ENCODE data around the gene EXOC4.

EXOC4 gene

GRCh38 chr7:133999178-133999577 lies 746.3 kb downstream of the EXOC4 start:
- no peaks in the 10 kb centered on the region for H3K4me1 ChIP-seq (ENCODE audit: control insufficient read depth in 5 of 5, insufficient read depth in 5 of 5, low read length in 5 of 5)

GRCh38 chr7:134004829-134005505 lies 752.1 kb downstream of the EXOC4 start:
- H3K4me3 ChIP-seq (ENCODE audit: low read depth in 1 of 5, low read length in 5 of 5), result no peak overlapping the region
- H3K9me3 ChIP-seq (ENCODE audit: control insufficient read depth in 5 of 5, low read length in 5 of 5), result no peaks in the 10 kb centered on the region
- H3K27me3 ChIP-seq (ENCODE audit: control insufficient read depth in 5 of 5, insufficient read depth in 4 of 5, low read length in 5 of 5), result no peaks in the 10 kb centered on the region
- no peaks in the 10 kb centered on the region for H3K4me1 ChIP-seq (ENCODE audit: control insufficient read depth in 5 of 5, insufficient read depth in 5 of 5, low read length in 5 of 5)
- no peak overlapping the region for H3K9ac ChIP-seq (ENCODE audit: low read length in 5 of 5)
- H3K36me3 ChIP-seq (ENCODE audit: control insufficient read depth in 5 of 5, insufficient read depth in 5 of 5, low read length in 5 of 5), result peaks cover 4 to 19% (median 8%) of the 10 kb centered on the region in 5 donors
- H3K27ac ChIP-seq (ENCODE audit: low read depth, low read length), result no peak overlapping the region

More at GRCh38 chr7:133999178-133999577, 746.3 kb downstream of the EXOC4 start:
- Histone ChIP-seq H3K9me3 (ENCODE audit: control insufficient read depth in 5 of 5, low read length in 5 of 5) (no peaks in the 10 kb centered on the region), H3K9ac (ENCODE audit: low read length in 5 of 5) (no peak overlapping the region), H3K27me3 (ENCODE audit: control insufficient read depth in 5 of 5, insufficient read depth in 4 of 5, low read length in 5 of 5) (no peaks in the 10 kb centered on the region), H3K36me3 (ENCODE audit: control insufficient read depth in 5 of 5, insufficient read depth in 5 of 5, low read length in 5 of 5) (peaks cover 0 to 13% (median 10%) of the 10 kb centered on the region in 5 donors), H3K4me3 (ENCODE audit: low read depth in 1 of 5, low read length in 5 of 5) (no peak overlapping the region), H3K27ac (ENCODE audit: low read depth, low read length) (no peak overlapping the region)

GRCh38 chr7:134009314-134010110 lies 756.6 kb downstream of the EXOC4 start:
- H3K9ac ChIP-seq (ENCODE audit: low read length in 5 of 5), result no peak overlapping the region
- H3K27ac ChIP-seq (ENCODE audit: low read depth, low read length), result no peak overlapping the region
- H3K36me3 ChIP-seq (ENCODE audit: control insufficient read depth in 5 of 5, insufficient read depth in 5 of 5, low read length in 5 of 5), result peaks cover 4 to 19% (median 10%) of the 10 kb centered on the region in 5 donors
- H3K9me3 ChIP-seq (ENCODE audit: control insufficient read depth in 5 of 5, low read length in 5 of 5), result no peaks in the 10 kb centered on the region
- no peaks in the 10 kb centered on the region for H3K27me3 ChIP-seq (ENCODE audit: control insufficient read depth in 5 of 5, insufficient read depth in 4 of 5, low read length in 5 of 5)
- H3K4me3 ChIP-seq (ENCODE audit: low read depth in 1 of 5, low read length in 5 of 5), result no peak overlapping the region
- H3K4me1 ChIP-seq (ENCODE audit: control insufficient read depth in 5 of 5, insufficient read depth in 5 of 5, low read length in 5 of 5), result no peaks in the 10 kb centered on the region

GRCh38 chr7:134013249-134013648 lies 760.4 kb downstream of the EXOC4 start:
- H3K27me3 ChIP-seq (ENCODE audit: control insufficient read depth in 5 of 5, insufficient read depth in 4 of 5, low read length in 5 of 5), result no peaks in the 10 kb centered on the region
- H3K36me3 ChIP-seq (ENCODE audit: control insufficient read depth in 5 of 5, insufficient read depth in 5 of 5, low read length in 5 of 5), result peaks cover 0 to 15% (median 0%) of the 10 kb centered on the region in 5 donors
- no peak overlapping the region for H3K27ac ChIP-seq (ENCODE audit: low read depth, low read length)
- H3K9me3 ChIP-seq (ENCODE audit: control insufficient read depth in 5 of 5, low read length in 5 of 5), result no peaks in the 10 kb centered on the region
- H3K9ac ChIP-seq (ENCODE audit: low read length in 5 of 5), result no peak overlapping the region
- H3K4me3 ChIP-seq (ENCODE audit: low read depth in 1 of 5, low read length in 5 of 5), result no peak overlapping the region
- H3K4me1 ChIP-seq (ENCODE audit: control insufficient read depth in 5 of 5, insufficient read depth in 5 of 5, low read length in 5 of 5), result no peaks in the 10 kb centered on the region

- Histone ChIP-seq H3K9me3 (ENCODE audit: control insufficient read depth in 5 of 5, low read length in 5 of 5) (no peaks in the 10 kb centered on the region), H3K4me1 (ENCODE audit: control insufficient read depth in 5 of 5, insufficient read depth in 5 of 5, low read length in 5 of 5) (no peaks in the 10 kb centered on the region), H3K9ac (ENCODE audit: low read length in 5 of 5) (no peak overlapping the region), H3K27ac (ENCODE audit: low read depth, low read length) (no peak overlapping the region), H3K4me3 (ENCODE audit: low read depth in 1 of 5, low read length in 5 of 5) (no peak overlapping the region), H3K36me3 (ENCODE audit: control insufficient read depth in 5 of 5, insufficient read depth in 5 of 5, low read length in 5 of 5) (peaks cover 0 to 14% (median 0%) of the 10 kb centered on the region in 5 donors), H3K27me3 (ENCODE audit: control insufficient read depth in 5 of 5, insufficient read depth in 4 of 5, low read length in 5 of 5) (no peaks in the 10 kb centered on the region)
Measured at GRCh38 chr7:134014935-134015334, 762.1 kb downstream of the EXOC4 start.

GRCh38 chr7:134016223-134016941 lies 763.5 kb downstream of the EXOC4 start:
- no peak overlapping the region for H3K9ac ChIP-seq (ENCODE audit: low read length in 5 of 5)
- H3K27me3 ChIP-seq (ENCODE audit: control insufficient read depth in 5 of 5, insufficient read depth in 4 of 5, low read length in 5 of 5), result no peaks in the 10 kb centered on the region
- H3K4me1 ChIP-seq (ENCODE audit: control insufficient read depth in 5 of 5, insufficient read depth in 5 of 5, low read length in 5 of 5), result no peaks in the 10 kb centered on the region
- H3K9me3 ChIP-seq (ENCODE audit: control insufficient read depth in 5 of 5, low read length in 5 of 5), result no peaks in the 10 kb centered on the region
- no peak overlapping the region for H3K27ac ChIP-seq (ENCODE audit: low read depth, low read length)
- no peak overlapping the region for H3K4me3 ChIP-seq (ENCODE audit: low read depth in 1 of 5, low read length in 5 of 5)
- peaks cover 0 to 4% (median 0%) of the 10 kb centered on the region in 5 donors for H3K36me3 ChIP-seq (ENCODE audit: control insufficient read depth in 5 of 5, insufficient read depth in 5 of 5, low read length in 5 of 5)

GRCh38 chr7:134016942-134017303 lies 764.0 kb downstream of the EXOC4 start:
- H3K9ac ChIP-seq (ENCODE audit: low read length in 5 of 5), result no peak overlapping the region
- peaks cover 0 to 4% (median 0%) of the 10 kb centered on the region in 5 donors for H3K36me3 ChIP-seq (ENCODE audit: control insufficient read depth in 5 of 5, insufficient read depth in 5 of 5, low read length in 5 of 5)
- H3K27me3 ChIP-seq (ENCODE audit: control insufficient read depth in 5 of 5, insufficient read depth in 4 of 5, low read length in 5 of 5), result no peaks in the 10 kb centered on the region
- no peak overlapping the region for H3K4me3 ChIP-seq (ENCODE audit: low read depth in 1 of 5, low read length in 5 of 5)
- H3K4me1 ChIP-seq (ENCODE audit: control insufficient read depth in 5 of 5, insufficient read depth in 5 of 5, low read length in 5 of 5), result no peaks in the 10 kb centered on the region
- no peak overlapping the region for H3K27ac ChIP-seq (ENCODE audit: low read depth, low read length)
- no peaks in the 10 kb centered on the region for H3K9me3 ChIP-seq (ENCODE audit: control insufficient read depth in 5 of 5, low read length in 5 of 5)

- H3K27ac ChIP-seq (ENCODE audit: low read depth, low read length), result no peak overlapping the region
- H3K4me1 ChIP-seq (ENCODE audit: control insufficient read depth in 5 of 5, insufficient read depth in 5 of 5, low read length in 5 of 5), result no peaks in the 10 kb centered on the region
- H3K9ac ChIP-seq (ENCODE audit: low read length in 5 of 5), result no peak overlapping the region
- H3K4me3 ChIP-seq (ENCODE audit: low read depth in 1 of 5, low read length in 5 of 5), result no peak overlapping the region
- H3K27me3 ChIP-seq (ENCODE audit: control insufficient read depth in 5 of 5, insufficient read depth in 4 of 5, low read length in 5 of 5), result no peaks in the 10 kb centered on the region
- H3K36me3 ChIP-seq (ENCODE audit: control insufficient read depth in 5 of 5, insufficient read depth in 5 of 5, low read length in 5 of 5), result no peaks in the 10 kb centered on the region
- H3K9me3 ChIP-seq (ENCODE audit: control insufficient read depth in 5 of 5, low read length in 5 of 5), result no peaks in the 10 kb centered on the region
Measured at GRCh38 chr7:134018306-134018705, 765.4 kb downstream of the EXOC4 start.

- no peak overlapping the region for H3K9ac ChIP-seq (ENCODE audit: low read length in 5 of 5)
- no peaks in the 10 kb centered on the region for H3K27me3 ChIP-seq (ENCODE audit: control insufficient read depth in 5 of 5, insufficient read depth in 4 of 5, low read length in 5 of 5)
- H3K36me3 ChIP-seq (ENCODE audit: control insufficient read depth in 5 of 5, insufficient read depth in 5 of 5, low read length in 5 of 5), result no peaks in the 10 kb centered on the region
- H3K4me3 ChIP-seq (ENCODE audit: low read depth in 1 of 5, low read length in 5 of 5), result no peak overlapping the region
- H3K27ac ChIP-seq (ENCODE audit: low read depth, low read length), result no peak overlapping the region
- no peaks in the 10 kb centered on the region for H3K4me1 ChIP-seq (ENCODE audit: control insufficient read depth in 5 of 5, insufficient read depth in 5 of 5, low read length in 5 of 5)
- no peaks in the 10 kb centered on the region for H3K9me3 ChIP-seq (ENCODE audit: control insufficient read depth in 5 of 5, low read length in 5 of 5)
Measured at GRCh38 chr7:134019251-134019650, 766.4 kb downstream of the EXOC4 start.

GRCh38 chr7:134021836-134022235 lies 769.0 kb downstream of the EXOC4 start:
- Histone ChIP-seq H3K27ac (ENCODE audit: low read depth, low read length) (no peak overlapping the region), H3K4me1 (ENCODE audit: control insufficient read depth in 5 of 5, insufficient read depth in 5 of 5, low read length in 5 of 5) (no peaks in the 10 kb centered on the region), H3K27me3 (ENCODE audit: control insufficient read depth in 5 of 5, insufficient read depth in 4 of 5, low read length in 5 of 5) (no peaks in the 10 kb centered on the region), H3K36me3 (ENCODE audit: control insufficient read depth in 5 of 5, insufficient read depth in 5 of 5, low read length in 5 of 5) (no peaks in the 10 kb centered on the region), H3K4me3 (ENCODE audit: low read depth in 1 of 5, low read length in 5 of 5) (no peak overlapping the region), H3K9ac (ENCODE audit: low read length in 5 of 5) (no peak overlapping the region), H3K9me3 (ENCODE audit: control insufficient read depth in 5 of 5, low read length in 5 of 5) (no peaks in the 10 kb centered on the region)

Data from subcutaneous abdominal adipose tissue (tissue), 5 donors.